ENCODE data around the gene NAV2.
A peak's percentile ranks its signal among the peaks of the same experiment; 100 is the strongest.
"Not testable (repeated sequence)": the region's sequence is repeated elsewhere in the genome, so short reads cannot be mapped to it uniquely, and the experiment has no call there.

Gene NAV2

DNA sequence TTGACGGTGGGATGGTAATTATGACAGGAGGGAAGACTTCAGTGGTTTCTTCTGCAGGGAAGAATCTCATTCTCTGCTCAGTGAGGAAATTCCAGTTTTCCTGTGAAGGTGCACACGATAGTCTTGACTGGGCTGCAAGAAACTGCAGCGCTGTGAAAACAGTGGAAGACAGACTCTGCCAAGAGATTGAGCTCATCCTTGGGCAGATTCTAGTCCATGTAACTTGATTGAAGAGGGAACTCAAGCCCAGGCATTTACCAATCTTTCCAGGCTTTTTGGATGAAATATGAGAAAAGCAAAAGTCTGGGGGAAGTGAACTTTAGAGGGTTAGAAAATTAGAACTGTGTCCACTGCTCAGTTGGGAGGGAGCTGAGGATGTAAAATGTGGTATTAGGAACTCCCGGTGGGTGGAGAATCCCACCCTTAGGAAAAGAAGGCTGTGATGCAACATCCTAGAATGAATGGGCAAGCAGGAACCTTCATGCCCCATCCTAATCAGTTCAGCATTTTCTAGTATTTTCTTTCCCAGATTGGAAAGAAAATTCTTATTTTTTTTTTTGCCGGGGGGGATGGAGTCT lies 235.0 kb downstream of the NAV2 start:
- no peak for DNase-seq
- in situ Hi-C loops (cut with MboI; ENCODE audit: low pct_unique_long_range_greater_than_20kb, low sequenced_read_pairs) = no loop called here

DNA sequence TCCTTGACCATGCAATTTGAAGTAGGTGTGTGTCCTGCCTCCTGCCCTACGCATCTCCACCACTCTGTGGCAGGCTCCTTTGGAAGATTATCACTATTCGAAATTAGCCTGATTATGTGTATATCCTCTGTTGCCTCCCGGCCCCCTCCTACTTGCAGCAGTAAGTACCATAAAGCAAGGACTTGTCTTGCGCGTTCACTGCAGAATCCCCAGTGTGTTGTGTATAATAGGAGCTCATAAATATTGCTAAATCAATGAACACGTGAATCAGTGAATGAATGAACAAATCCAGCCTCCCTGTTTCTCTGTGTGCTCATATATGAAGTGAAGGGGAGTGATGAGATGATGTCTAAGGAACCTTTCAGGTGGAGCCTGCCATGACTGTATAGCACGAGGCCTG lies 237.0 kb downstream of the NAV2 start:
- in situ Hi-C loops (cut with MboI; ENCODE audit: low pct_unique_long_range_greater_than_20kb, low sequenced_read_pairs) = no loop called here

DNA sequence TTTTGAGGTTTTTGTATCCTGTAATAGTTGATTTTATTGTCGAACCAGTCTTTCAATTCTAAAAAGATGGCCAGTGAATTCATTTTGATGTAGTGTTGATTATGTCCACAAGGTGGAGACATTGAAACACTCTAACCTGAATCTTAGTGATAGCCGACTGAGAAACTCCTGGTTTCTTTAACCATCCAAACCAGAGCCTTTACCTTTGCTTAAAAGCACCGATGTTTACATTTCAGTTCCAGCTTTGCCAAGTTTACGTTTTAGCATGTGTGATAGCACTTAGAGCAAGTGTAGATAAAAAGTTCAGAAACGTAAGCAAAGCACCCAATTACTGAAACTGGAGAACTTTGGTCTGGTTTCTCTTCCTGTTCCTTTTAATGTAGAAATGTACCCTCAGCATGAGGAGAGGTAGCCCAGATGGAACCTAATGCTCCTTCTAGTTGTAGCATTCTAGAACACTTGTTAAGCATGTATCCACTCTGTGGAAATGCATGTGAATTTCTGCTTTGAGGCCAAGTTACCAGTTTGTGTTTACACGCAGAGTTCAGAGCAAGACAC lies 239.0 kb downstream of the NAV2 start:
- peak; percentile 54 for DNase-seq
- in situ Hi-C loops (cut with MboI; ENCODE audit: low pct_unique_long_range_greater_than_20kb, low sequenced_read_pairs) = no loop called here

More for the DNA sequence above, 237.0 kb downstream of the NAV2 start:
- no peak for DNase-seq

DNA sequence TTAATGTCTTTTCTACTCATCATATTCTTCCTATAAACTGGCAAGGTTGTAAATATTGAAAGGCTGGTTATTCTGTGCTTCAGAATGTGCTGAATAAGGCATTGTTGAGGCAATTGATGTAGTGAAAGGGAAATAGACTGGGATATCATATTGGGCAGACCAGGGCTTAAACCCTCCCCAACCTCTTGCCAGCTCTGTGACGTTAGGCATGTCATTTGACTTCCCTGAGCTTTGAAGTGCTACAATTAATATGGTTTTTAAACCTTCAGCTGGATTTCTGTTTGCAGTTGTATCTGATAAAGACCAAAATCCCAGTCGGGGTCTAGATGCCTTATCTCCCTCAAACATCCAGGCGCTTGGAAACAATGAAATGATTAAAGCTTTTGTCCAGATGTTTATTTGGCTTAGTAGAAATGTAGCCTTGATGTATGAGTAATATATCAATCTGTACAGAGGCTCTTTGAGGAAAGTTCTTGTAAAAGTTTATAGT lies 239.5 kb downstream of the NAV2 start:
- in situ Hi-C loops (cut with MboI; ENCODE audit: low pct_unique_long_range_greater_than_20kb, low sequenced_read_pairs) = no loop called here
- no peak for DNase-seq

DNA sequence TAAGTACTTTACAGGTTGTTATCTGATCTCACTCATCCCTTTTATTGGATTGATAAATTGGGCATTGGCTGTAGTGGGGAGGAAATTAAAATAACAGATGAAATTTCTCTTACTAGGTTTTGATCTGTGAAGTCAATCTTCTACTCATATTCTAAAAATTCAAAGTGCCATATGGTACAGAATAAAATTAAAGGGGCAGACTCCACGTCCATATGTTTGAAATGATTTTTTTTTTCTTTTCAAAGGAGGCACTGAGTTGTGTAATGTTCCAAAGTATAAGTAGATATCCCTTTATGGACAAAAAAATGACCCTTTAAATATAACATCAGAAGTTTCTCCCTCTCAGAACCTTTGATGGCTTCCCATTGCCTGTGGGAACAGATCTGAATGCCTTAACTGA lies 240.3 kb downstream of the NAV2 start:
- DNase-seq = no peak
- in situ Hi-C loops (cut with MboI; ENCODE audit: low pct_unique_long_range_greater_than_20kb, low sequenced_read_pairs) = no loop called here

- in situ Hi-C loops (cut with MboI; ENCODE audit: low pct_unique_long_range_greater_than_20kb, low sequenced_read_pairs) = no loop called here
- DNase-seq = no peak
These were observed 240.7 kb downstream of the NAV2 start for GRCh38 chr11:19953336-19953735.

DNA sequence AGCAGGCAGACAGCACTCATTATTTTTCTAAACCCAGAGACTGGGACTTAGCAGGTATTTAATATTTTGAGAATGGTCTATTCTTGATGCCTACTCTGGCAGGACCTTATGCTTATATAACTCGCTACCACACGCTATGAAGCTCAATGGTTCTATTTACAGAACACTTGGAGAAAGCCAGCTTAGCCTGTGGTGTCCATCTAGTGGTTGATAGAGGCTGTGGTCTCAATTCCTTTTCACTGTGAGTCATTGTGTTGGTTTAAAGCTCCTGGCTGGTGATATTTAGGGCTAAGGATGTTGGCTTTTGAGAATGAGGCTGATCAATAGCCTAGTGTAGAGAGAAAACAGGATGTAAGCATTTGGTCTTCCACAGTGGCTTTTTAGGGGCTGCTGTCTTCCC lies 241.3 kb downstream of the NAV2 start:
- DNase-seq = peak; percentile 2
- in situ Hi-C loops (cut with MboI; ENCODE audit: low pct_unique_long_range_greater_than_20kb, low sequenced_read_pairs) = no loop called here

- in situ Hi-C loops (cut with MboI; ENCODE audit: low pct_unique_long_range_greater_than_20kb, low sequenced_read_pairs) = no loop called here
- DNase-seq = no peak
These were observed 242.3 kb downstream of the NAV2 start for GRCh38 chr11:19954899-19955298.

GRCh38 chr11:19955660-19956059 lies 243.0 kb downstream of the NAV2 start:
- in situ Hi-C loops (cut with MboI; ENCODE audit: low pct_unique_long_range_greater_than_20kb, low sequenced_read_pairs) = no loop called here
- no peak for DNase-seq

DNA sequence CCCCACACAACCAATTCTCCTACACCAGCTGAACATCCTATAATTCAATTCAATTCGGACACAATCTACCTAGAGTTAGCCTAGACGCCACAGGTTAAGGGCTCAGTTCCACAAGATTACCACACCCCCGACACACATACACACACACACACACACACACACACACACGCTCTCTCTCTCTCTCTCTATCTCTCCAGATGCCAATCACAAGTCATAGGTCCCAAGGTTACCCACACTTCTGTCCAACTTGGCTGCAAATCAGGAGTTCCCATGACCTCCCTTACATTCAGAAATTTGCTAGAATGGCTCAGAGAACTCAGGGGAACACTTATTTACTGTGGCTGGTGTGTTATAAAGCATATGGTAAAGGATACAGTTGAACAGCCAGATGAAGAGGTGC lies 243.6 kb downstream of the NAV2 start:
- in situ Hi-C loops (cut with MboI; ENCODE audit: low pct_unique_long_range_greater_than_20kb, low sequenced_read_pairs) = no loop called here
- no peak for DNase-seq

- DNase-seq = no peak
- in situ Hi-C loops (cut with MboI; ENCODE audit: low pct_unique_long_range_greater_than_20kb, low sequenced_read_pairs) = no loop called here
These were observed 244.8 kb downstream of the NAV2 start for GRCh38 chr11:19957294-19957943.

DNA sequence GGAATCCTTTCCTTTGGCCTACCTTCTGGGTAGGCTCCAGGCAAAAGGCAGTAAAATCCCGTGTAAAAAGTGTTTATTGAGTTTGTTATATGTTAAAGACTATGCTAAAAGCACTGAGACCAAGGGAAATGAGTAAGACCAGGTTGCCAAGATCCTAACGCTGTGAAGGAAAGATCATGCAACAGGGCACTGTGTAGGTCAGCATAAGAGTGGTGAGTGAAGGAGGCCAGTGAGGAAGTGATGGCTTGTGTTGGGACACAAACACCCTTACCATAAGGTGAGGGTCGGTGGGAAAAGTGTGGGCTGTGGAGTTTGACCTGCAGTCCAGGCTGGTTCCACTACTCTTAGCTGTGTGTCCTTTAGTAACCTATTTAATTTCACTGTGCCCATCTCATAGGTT lies 245.6 kb downstream of the NAV2 start:
- in situ Hi-C loops (cut with MboI; ENCODE audit: low pct_unique_long_range_greater_than_20kb, low sequenced_read_pairs) = no loop called here
- DNase-seq = no peak

- DNase-seq = no peak
- in situ Hi-C loops (cut with MboI; ENCODE audit: low pct_unique_long_range_greater_than_20kb, low sequenced_read_pairs) = no loop called here
These were observed 246.6 kb downstream of the NAV2 start for GRCh38 chr11:19959210-19959609.

DNA sequence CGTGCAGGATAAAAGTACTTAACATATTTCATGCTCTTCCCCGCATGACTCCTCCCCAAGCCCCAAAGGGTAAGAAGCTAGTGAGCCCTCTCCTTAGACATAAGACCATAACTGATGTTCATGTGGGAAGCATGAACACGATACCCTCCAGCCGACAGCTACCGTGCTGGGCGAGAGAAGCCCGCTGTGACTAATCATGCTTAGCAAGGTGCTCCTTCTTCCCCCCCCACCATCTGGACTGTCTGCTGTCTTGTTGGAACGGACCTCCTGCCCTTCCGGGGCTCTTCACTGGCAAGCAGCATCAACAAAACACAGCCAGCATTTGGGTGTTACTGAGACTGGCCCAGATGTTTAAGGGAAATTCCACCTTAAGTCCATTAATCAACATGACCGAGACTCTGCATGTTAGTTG lies 247.0 kb downstream of the NAV2 start:
- in situ Hi-C loops (cut with MboI; ENCODE audit: low pct_unique_long_range_greater_than_20kb, low sequenced_read_pairs) = no loop called here
- no peak for DNase-seq

- in situ Hi-C loops (cut with MboI; ENCODE audit: low pct_unique_long_range_greater_than_20kb, low sequenced_read_pairs); DNase-seq: not testable (repeated sequence)
These were observed 247.8 kb downstream of the NAV2 start for GRCh38 chr11:19960410-19960809.

DNA sequence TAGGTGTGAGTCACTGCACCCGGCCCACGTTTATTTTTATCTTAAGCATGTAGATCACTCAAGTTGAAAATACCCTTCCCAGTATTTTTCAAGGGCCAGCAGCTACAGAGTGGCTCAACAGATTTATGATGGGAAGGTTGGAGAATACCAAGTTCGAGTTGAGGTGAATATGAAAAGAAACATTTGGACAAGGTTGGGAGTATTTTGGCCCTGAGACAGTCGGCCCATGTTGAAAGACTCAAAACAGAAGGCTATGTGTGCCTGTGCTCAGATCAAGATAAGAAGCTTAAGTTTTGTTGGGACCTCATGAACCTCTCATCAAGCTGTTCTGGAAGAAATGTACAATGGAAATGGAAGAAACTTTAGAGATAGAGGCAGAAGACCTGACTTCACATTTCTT lies 248.6 kb downstream of the NAV2 start:
- in situ Hi-C loops (cut with MboI; ENCODE audit: low pct_unique_long_range_greater_than_20kb, low sequenced_read_pairs) = no loop called here
- DNase-seq = no peak

- in situ Hi-C loops (cut with MboI; ENCODE audit: low pct_unique_long_range_greater_than_20kb, low sequenced_read_pairs) = no loop called here
- DNase-seq = no peak
These were observed 249.6 kb downstream of the NAV2 start for GRCh38 chr11:19962053-19962800.

- no peak for DNase-seq
- in situ Hi-C loops (cut with MboI; ENCODE audit: low pct_unique_long_range_greater_than_20kb, low sequenced_read_pairs) = no loop called here
These were observed 250.2 kb downstream of the NAV2 start for GRCh38 chr11:19962801-19963175.

DNA sequence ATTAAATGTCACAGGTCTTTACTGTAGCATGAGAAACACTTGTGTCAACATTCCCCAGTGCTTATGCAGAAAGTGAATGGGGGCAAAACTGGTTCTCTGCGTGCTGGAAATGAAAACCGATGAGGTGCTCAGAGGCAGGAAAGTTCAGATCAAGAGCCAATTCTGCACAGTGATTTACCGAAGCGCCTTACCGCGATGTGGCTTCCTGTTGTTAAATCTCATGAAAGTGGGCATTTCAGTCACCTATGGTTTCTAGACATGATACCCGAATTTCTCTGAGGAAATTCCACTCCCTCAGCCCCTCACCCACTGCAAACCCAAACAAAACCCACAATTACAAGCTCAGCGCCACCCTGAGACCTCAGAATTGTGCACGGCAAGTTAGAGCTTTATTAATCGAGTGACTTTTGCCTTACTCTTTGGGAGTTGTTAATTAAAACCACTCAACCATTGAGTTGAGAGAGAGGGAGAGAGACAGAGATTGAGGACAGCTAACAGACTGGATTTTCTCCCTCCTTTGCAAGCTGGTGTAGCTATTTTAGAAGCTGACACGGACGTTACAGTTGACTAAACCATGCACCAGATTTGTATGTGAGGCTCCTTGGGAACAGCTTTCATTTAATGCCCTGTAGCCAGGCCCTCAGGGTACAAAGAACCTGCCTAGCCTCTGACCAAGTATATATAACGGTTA lies 251.2 kb downstream of the NAV2 start:
- in situ Hi-C loops (cut with MboI; ENCODE audit: low pct_unique_long_range_greater_than_20kb, low sequenced_read_pairs) = no loop called here
- DNase-seq = no peak

DNA sequence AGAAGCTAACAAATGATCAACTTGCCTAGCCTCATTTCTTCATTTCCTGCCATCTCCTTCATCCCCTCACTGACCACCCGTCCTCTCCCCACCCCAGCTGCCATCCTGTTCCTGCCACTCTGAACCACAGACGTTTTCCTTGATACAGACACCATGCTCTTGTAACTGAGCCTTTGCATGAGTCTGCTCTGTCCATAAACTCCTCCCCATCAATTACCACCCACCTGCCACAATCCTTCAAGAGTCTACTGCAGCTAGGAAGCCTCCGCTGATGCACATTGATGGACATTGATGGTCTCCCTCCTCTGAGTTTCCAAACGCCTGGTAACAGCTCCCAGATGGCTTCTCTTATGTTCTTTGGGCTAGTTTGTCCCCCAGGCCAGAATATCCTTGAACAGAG lies 253.8 kb downstream of the NAV2 start:
- in situ Hi-C loops (cut with MboI; ENCODE audit: low pct_unique_long_range_greater_than_20kb, low sequenced_read_pairs) = no loop called here
- DNase-seq = no peak

Data from KBM-7 (cell line).